Measurements from ENCODE around the gene ART3.

ART3 gene

DNA sequence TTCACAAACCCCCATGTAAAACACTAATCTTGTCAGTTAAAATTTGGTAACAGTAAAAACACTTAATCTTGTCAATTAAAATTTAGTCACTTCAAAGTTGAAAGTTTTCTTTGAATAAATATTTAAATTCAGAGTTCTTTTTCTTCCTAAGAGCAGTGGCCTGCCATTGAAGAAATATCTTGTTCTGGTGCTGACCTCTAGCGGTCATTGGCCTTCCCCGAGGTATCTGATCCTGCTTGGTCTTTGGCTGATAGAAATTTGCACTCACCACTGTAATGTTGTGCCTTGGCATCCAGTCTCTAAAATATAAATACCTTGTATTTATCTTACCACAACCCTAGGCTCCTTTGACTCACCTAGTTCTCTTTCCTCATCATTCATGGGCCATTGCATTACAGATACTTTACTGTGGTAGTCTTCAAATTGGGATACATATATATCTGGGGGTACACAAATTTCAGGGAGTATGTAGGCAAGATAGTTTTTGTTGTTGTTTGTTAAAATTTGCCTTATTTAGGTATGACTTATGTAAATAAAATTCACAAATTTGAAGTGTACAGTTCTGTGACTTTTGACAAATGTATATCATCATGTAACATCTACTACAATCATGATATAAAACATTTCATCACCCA, 6.7 kb upstream of the ART3 start:
- no peaks in the 10 kb centered on the region for H3K9me3 ChIP-seq (ENCODE audit: control insufficient read depth, low read length)

GRCh38 chr4:76072760-76073159, 1.7 kb upstream of the ART3 start:
- no peaks in the 10 kb centered on the region for H3K27me3 ChIP-seq (ENCODE audit: control insufficient read depth, insufficient read depth, low read length, poor library complexity, severe bottlenecking)
- no peaks in the 10 kb centered on the region for H3K36me3 ChIP-seq (ENCODE audit: control insufficient read depth, insufficient read depth, low read length)
- no peaks in the 10 kb centered on the region for H3K9me3 ChIP-seq (ENCODE audit: control insufficient read depth, low read length)
- H3K27ac ChIP-seq (ENCODE audit: insufficient read depth, low read depth, low read length, poor library complexity, severe bottlenecking) = no peak overlapping the region
- no peak overlapping the region for H3K4me3 ChIP-seq (ENCODE audit: insufficient read depth, low read depth, low read length)
- 39 to 51% methylated on average over 3 to 4 of the region's 4 CpGs for WGBS, 2 experiments
- H3K4me1 ChIP-seq (ENCODE audit: control insufficient read depth, insufficient read depth, low read length) = peaks cover 6% of the 10 kb centered on the region

More for the DNA sequence above, 6.7 kb upstream of the ART3 start:
- H3K36me3 ChIP-seq (ENCODE audit: control insufficient read depth, insufficient read depth, low read length) = no peaks in the 10 kb centered on the region
- H3K4me3 ChIP-seq (ENCODE audit: insufficient read depth, low read depth, low read length) = no peak overlapping the region
- H3K4me1 ChIP-seq (ENCODE audit: control insufficient read depth, insufficient read depth, low read length) = peaks cover 5% of the 10 kb centered on the region
- no peak overlapping the region for H3K27ac ChIP-seq (ENCODE audit: insufficient read depth, low read depth, low read length, poor library complexity, severe bottlenecking)
- H3K27me3 ChIP-seq (ENCODE audit: control insufficient read depth, insufficient read depth, low read length, poor library complexity, severe bottlenecking) = no peaks in the 10 kb centered on the region
- 0% methylated on average over 2 of the region's 2 CpGs for WGBS, 2 experiments

DNA sequence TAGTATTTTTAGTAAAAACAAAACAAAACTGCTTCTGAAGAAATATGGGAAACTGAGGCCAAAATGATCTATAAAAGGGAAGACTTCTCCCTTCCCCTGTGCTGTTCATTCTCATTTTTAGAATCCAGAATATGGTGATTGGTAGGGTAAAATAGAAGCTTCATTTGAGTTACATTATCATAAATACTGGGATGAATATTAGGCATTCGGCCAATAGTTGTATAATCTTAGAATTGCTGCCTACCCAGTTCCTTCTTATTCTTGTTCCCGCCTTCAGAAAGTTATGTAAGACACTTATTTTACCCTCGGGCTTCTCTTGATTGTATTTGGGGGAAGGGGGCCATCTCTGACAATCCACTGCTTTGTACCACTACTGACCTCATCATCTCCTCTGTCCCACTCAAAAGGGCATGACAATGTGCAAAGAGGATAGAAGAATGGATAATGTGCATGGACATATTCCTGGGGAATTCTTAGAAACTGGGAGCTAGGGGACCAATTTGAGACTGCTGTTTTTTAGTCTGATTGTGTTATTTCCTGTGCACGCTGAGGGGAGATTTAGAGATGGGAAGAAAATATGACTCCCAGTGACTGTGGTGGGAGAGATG, 588 bp downstream of the ART3 start:
- Histone ChIP-seq H3K36me3 (ENCODE audit: control insufficient read depth, insufficient read depth, low read length) (no peaks in the 10 kb centered on the region), H3K4me3 (ENCODE audit: insufficient read depth, low read depth, low read length) (no peak overlapping the region), H3K27ac (ENCODE audit: insufficient read depth, low read depth, low read length, poor library complexity, severe bottlenecking) (no peak overlapping the region), H3K27me3 (ENCODE audit: control insufficient read depth, insufficient read depth, low read length, poor library complexity, severe bottlenecking) (no peaks in the 10 kb centered on the region), H3K4me1 (ENCODE audit: control insufficient read depth, insufficient read depth, low read length) (peaks cover 6% of the 10 kb centered on the region), H3K9me3 (ENCODE audit: control insufficient read depth, low read length) (no peaks in the 10 kb centered on the region)
- WGBS, 2 experiments = 92 to 94% methylated on average over 2 to 4 of the region's 4 CpGs

DNA sequence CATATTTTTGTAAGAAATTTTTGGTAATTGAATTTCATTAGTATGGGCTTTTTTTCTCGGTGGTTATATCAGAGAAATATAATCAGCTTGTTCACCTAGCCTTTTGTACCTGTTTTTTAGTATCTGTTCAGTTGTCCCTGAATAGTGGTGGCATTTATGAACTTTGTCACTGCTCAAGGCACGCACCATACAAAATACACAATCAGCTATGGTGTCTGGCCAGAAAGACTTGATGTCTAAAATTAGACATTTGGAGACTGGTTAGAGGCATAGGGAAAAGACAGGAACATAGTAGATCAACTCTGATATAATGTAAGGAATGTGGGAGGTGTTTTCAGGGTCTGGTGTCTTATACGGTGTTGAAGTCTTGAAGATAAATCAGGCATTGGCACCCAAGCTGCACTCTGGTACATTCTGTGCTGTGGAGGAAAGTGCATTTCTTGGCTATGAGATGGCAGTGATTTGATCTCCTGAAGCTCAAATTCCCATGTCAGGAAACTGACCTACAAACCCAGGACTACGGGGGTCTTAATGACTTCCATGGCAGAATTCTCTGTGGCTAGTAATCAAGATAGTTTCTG, 3.6 kb downstream of the ART3 start:
- Histone ChIP-seq H3K36me3 (ENCODE audit: control insufficient read depth, insufficient read depth, low read length) (no peaks in the 10 kb centered on the region), H3K4me1 (ENCODE audit: control insufficient read depth, insufficient read depth, low read length) (no peaks in the 10 kb centered on the region), H3K27me3 (ENCODE audit: control insufficient read depth, insufficient read depth, low read length, poor library complexity, severe bottlenecking) (no peaks in the 10 kb centered on the region), H3K9me3 (ENCODE audit: control insufficient read depth, low read length) (no peaks in the 10 kb centered on the region), H3K27ac (ENCODE audit: insufficient read depth, low read depth, low read length, poor library complexity, severe bottlenecking) (no peak overlapping the region), H3K4me3 (ENCODE audit: insufficient read depth, low read depth, low read length) (no peak overlapping the region)
- 95 to 96% methylated on average over 3 to 4 of the region's 4 CpGs for WGBS, 2 experiments

- Histone ChIP-seq H3K4me1 (ENCODE audit: control insufficient read depth, insufficient read depth, low read length) (no peaks in the 10 kb centered on the region), H3K36me3 (ENCODE audit: control insufficient read depth, insufficient read depth, low read length) (no peaks in the 10 kb centered on the region), H3K27ac (ENCODE audit: insufficient read depth, low read depth, low read length, poor library complexity, severe bottlenecking) (no peak overlapping the region), H3K27me3 (ENCODE audit: control insufficient read depth, insufficient read depth, low read length, poor library complexity, severe bottlenecking) (no peaks in the 10 kb centered on the region), H3K4me3 (ENCODE audit: insufficient read depth, low read depth, low read length) (no peak overlapping the region), H3K9me3 (ENCODE audit: control insufficient read depth, low read length) (no peaks in the 10 kb centered on the region)
- 92 to 95% methylated on average over 3 of the region's 3 CpGs for WGBS, 2 experiments
Observed at GRCh38 chr4:76083386-76083988, 9.0 kb downstream of the ART3 start.

DNA sequence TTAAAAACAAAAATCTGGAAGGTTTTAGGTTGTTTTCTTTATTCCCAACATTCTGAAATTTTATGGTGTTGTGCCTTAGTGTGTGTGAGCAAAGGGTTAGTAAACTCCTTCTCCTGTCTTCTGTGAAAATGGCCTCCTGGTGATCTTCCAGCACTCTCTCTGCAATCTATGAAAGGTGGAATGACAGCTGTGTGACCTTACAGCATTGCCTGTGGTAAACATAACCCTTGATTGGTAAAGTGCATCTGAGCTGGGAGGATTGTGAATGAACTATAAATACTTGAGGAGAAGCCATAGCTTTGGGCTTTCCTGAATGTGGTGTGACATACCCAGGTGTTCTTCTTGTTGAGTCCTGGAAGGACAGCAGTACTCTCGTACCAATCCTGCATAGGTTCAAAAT, 10.0 kb downstream of the ART3 start:
- H3K36me3 ChIP-seq (ENCODE audit: control insufficient read depth, insufficient read depth, low read length) = no peaks in the 10 kb centered on the region
- 91 to 94% methylated on average over 1 of the region's 1 CpG for WGBS, 2 experiments
- no peaks in the 10 kb centered on the region for H3K9me3 ChIP-seq (ENCODE audit: control insufficient read depth, low read length)
- no peaks in the 10 kb centered on the region for H3K27me3 ChIP-seq (ENCODE audit: control insufficient read depth, insufficient read depth, low read length, poor library complexity, severe bottlenecking)
- H3K4me1 ChIP-seq (ENCODE audit: control insufficient read depth, insufficient read depth, low read length) = no peaks in the 10 kb centered on the region
- no peak overlapping the region for H3K27ac ChIP-seq (ENCODE audit: insufficient read depth, low read depth, low read length, poor library complexity, severe bottlenecking)
- no peak overlapping the region for H3K4me3 ChIP-seq (ENCODE audit: insufficient read depth, low read depth, low read length)

DNA sequence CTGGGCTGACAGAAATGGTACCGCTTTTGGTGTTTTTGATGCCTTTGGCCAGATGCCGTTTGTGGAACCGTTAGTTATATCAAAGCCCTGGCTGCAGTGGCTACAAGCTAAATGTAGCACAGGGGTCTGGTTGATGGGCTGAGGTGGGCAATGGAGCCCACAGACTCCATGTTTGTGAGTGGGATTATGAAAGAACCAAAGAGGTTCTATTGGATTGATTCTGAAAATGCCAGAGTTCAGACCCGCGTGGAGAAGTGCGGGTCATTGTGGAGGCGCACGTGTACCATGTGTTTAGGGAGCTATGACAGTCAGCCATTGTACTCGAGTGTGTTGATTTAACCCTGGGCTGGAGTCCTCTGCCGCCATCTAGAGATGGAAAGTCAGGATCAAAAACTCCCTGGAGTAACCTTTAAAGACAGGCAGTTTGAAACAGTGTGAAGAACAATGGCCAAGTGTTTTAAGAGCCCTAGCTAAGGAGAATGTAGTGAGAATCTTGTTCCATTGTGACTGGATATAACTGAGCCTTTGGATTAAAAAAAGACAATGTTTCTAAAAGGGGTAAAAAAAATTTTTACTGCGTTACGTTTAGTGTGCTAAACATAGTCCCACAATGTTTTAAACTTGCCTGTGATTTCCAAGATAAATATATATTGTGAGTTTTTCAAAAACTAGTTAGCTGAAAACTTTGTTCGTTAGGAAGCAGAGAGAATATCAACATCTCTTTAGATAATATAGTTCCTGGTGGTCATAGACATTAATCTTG, 12.7 kb downstream of the ART3 start:
- Histone ChIP-seq H3K9me3 (ENCODE audit: control insufficient read depth, low read length) (no peaks in the 10 kb centered on the region), H3K4me3 (ENCODE audit: insufficient read depth, low read depth, low read length) (no peak overlapping the region), H3K36me3 (ENCODE audit: control insufficient read depth, insufficient read depth, low read length) (no peaks in the 10 kb centered on the region), H3K27me3 (ENCODE audit: control insufficient read depth, insufficient read depth, low read length, poor library complexity, severe bottlenecking) (no peaks in the 10 kb centered on the region), H3K27ac (ENCODE audit: insufficient read depth, low read depth, low read length, poor library complexity, severe bottlenecking) (no peak overlapping the region), H3K4me1 (ENCODE audit: control insufficient read depth, insufficient read depth, low read length) (no peaks in the 10 kb centered on the region)
- WGBS, 2 experiments = 38 to 41% methylated on average over 12 of the region's 13 CpGs

- H3K4me3 ChIP-seq (ENCODE audit: insufficient read depth, low read depth, low read length) = no peak overlapping the region
- no peaks in the 10 kb centered on the region for H3K9me3 ChIP-seq (ENCODE audit: control insufficient read depth, low read length)
- WGBS, 2 experiments = 80 to 88% methylated on average over 2 of the region's 2 CpGs
- H3K27me3 ChIP-seq (ENCODE audit: control insufficient read depth, insufficient read depth, low read length, poor library complexity, severe bottlenecking) = no peaks in the 10 kb centered on the region
- H3K27ac ChIP-seq (ENCODE audit: insufficient read depth, low read depth, low read length, poor library complexity, severe bottlenecking) = no peak overlapping the region
- no peaks in the 10 kb centered on the region for H3K36me3 ChIP-seq (ENCODE audit: control insufficient read depth, insufficient read depth, low read length)
- H3K4me1 ChIP-seq (ENCODE audit: control insufficient read depth, insufficient read depth, low read length) = no peaks in the 10 kb centered on the region
Observed at GRCh38 chr4:76088719-76089118, 14.2 kb downstream of the ART3 start.

DNA sequence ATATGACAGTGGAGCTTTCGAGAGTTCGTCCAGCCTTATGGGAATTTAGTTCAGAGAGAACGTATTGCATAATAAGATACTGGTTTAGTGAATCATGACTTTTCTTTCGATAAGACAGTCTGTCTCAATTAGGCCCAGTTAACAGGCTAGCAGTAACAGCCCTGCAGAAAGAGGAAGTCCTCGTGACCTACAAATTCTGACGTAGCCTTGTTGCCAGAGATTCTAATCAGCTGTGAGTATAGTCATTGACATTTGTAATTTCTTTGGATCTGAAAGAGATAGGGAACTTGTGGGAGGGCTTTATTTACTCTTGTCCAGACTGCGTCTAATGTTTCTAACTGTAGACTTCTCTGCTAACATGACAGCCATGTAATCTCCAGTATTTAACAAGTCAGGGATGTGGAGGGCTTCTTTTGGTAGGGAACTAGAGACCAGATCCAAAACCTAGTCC, 15.8 kb downstream of the ART3 start:
- no peaks in the 10 kb centered on the region for H3K27me3 ChIP-seq (ENCODE audit: control insufficient read depth, insufficient read depth, low read length, poor library complexity, severe bottlenecking)
- no peak overlapping the region for H3K27ac ChIP-seq (ENCODE audit: insufficient read depth, low read depth, low read length, poor library complexity, severe bottlenecking)
- no peaks in the 10 kb centered on the region for H3K9me3 ChIP-seq (ENCODE audit: control insufficient read depth, low read length)
- 92 to 96% methylated on average over 6 to 7 of the region's 7 CpGs for WGBS, 2 experiments
- no peaks in the 10 kb centered on the region for H3K4me1 ChIP-seq (ENCODE audit: control insufficient read depth, insufficient read depth, low read length)
- H3K36me3 ChIP-seq (ENCODE audit: control insufficient read depth, insufficient read depth, low read length) = no peaks in the 10 kb centered on the region
- H3K4me3 ChIP-seq (ENCODE audit: insufficient read depth, low read depth, low read length) = no peak overlapping the region

GRCh38 chr4:76091052-76091451, 16.5 kb downstream of the ART3 start:
- H3K4me1 ChIP-seq (ENCODE audit: control insufficient read depth, insufficient read depth, low read length) = no peaks in the 10 kb centered on the region
- H3K36me3 ChIP-seq (ENCODE audit: control insufficient read depth, insufficient read depth, low read length) = no peaks in the 10 kb centered on the region
- H3K27me3 ChIP-seq (ENCODE audit: control insufficient read depth, insufficient read depth, low read length, poor library complexity, severe bottlenecking) = no peaks in the 10 kb centered on the region
- 88 to 100% methylated on average over 1 of the region's 2 CpGs for WGBS, 2 experiments
- H3K27ac ChIP-seq (ENCODE audit: insufficient read depth, low read depth, low read length, poor library complexity, severe bottlenecking) = no peak overlapping the region
- H3K4me3 ChIP-seq (ENCODE audit: insufficient read depth, low read depth, low read length) = no peak overlapping the region
- no peaks in the 10 kb centered on the region for H3K9me3 ChIP-seq (ENCODE audit: control insufficient read depth, low read length)

Data from ectodermal cell (in vitro differentiated cells).